IMR-90 (cell line): Measurements from ENCODE around the gene RPS6KA2. TPM values are rescaled to one million over a fixed set of nuclear protein-coding genes. Genes with fewer than 3 reads are reported as not detected.

Experiments
- ATAC-seq: fragments of 200-7000 bp; cut with Tn5 transposase; 2 replicates; pipeline ENCODE4 v1.9.1; 2020; ENCODE audit warnings: low read depth, mild to moderate bottlenecking, moderate library complexity
- BruUV-seq: library from RNA; stranded (reverse); fragments of 400-500 nt; replicated peaks from 2 replicates; lab custom pipeline; 2021; lab: Mats Ljungman, UMichigan
- CTCF ChIA-PET: fragments of 300-600 bp; formaldehyde crosslinking; extraction: SDS; loops from one replicate; lab custom pipeline; 2021; ENCODE audit warnings: antibody characterized with exemption; lab: Yijun Ruan, JAX
- POLR2A ChIA-PET: fragments of 300-600 bp; sonication (Branson Sonifier 250); formaldehyde crosslinking; loops from one replicate; lab custom pipeline; 2022; ENCODE audit warnings: antibody characterized with exemption; ENCODE audit not compliant: unreplicated experiment; lab: Charles Lee
- DNase-seq: peaks from one replicate; pipeline ENCODE4 v3.0.0; 2013
- H2AFZ ChIP-seq: replicated peaks from 2 replicates; pipeline ENCODE3; 2013; ENCODE audit warnings: low read length, mild to moderate bottlenecking; ENCODE audit not compliant: poor library complexity
- H2AK5ac ChIP-seq: 2 replicates; pipeline ENCODE4 v1.6.1; 2013; ENCODE audit warnings: low read depth, low read length, inconsistent platforms
- H2AK9ac ChIP-seq: replicated peaks from 2 replicates; pipeline ENCODE3; 2013; ENCODE audit warnings: mild to moderate bottlenecking, low read depth, low read length, moderate library complexity; ENCODE audit not compliant: poor library complexity
- H2BK120ac ChIP-seq: 2 replicates; pipeline ENCODE4 v1.6.1; 2013; ENCODE audit warnings: low read depth, low read length, inconsistent platforms
- H2BK15ac ChIP-seq: 3 replicates; pipeline ENCODE4 v1.6.1; 2013; ENCODE audit warnings: low read depth, low read length, inconsistent platforms
- H2BK20ac ChIP-seq: 2 replicates; pipeline ENCODE4 v1.6.1; 2013; ENCODE audit warnings: low read depth, mild to moderate bottlenecking, inconsistent platforms, low read length, moderate library complexity
- H2BK5ac ChIP-seq: 2 replicates; pipeline ENCODE4 v1.6.1; 2013; ENCODE audit warnings: mild to moderate bottlenecking, low read depth, low read length, inconsistent platforms; ENCODE audit not compliant: poor library complexity, severe bottlenecking
- H3K14ac ChIP-seq: replicated peaks from 2 replicates; pipeline ENCODE4 v1.6.1; 2013; ENCODE audit warnings: low read depth, low read length, inconsistent platforms
- H3K18ac ChIP-seq: 2 replicates; pipeline ENCODE4 v1.6.1; 2013; ENCODE audit warnings: low read depth, low read length, control low read depth
- H3K23ac ChIP-seq: 2 replicates; pipeline ENCODE4 v1.6.1; 2013; ENCODE audit warnings: low read depth, low read length, inconsistent platforms
- H3K27ac ChIP-seq: 2 replicates; pipeline ENCODE4 v1.5.1; 2013; ENCODE audit warnings: mild to moderate bottlenecking, control low read depth, low read length; ENCODE audit not compliant: insufficient read depth
- H3K27me3 ChIP-seq: 2 replicates; pipeline ENCODE4 v1.6.1; 2013; ENCODE audit warnings: low read length; ENCODE audit not compliant: control insufficient read depth, insufficient read depth
- H3K36me3 ChIP-seq: 2 replicates; pipeline ENCODE4 v1.6.1; 2013; ENCODE audit warnings: low read length, mixed read lengths; ENCODE audit not compliant: control insufficient read depth, insufficient read depth
- H3K4ac ChIP-seq: 2 replicates; pipeline ENCODE4 v1.6.1; 2013; ENCODE audit warnings: low read depth, low read length, inconsistent platforms
- H3K4me1 ChIP-seq: 2 replicates; pipeline ENCODE4 v1.6.1; 2013; ENCODE audit warnings: low read length, mixed read lengths; ENCODE audit not compliant: control insufficient read depth, insufficient read depth
- H3K4me2 ChIP-seq: 2 replicates; pipeline ENCODE4 v1.6.1; 2013; ENCODE audit warnings: low read depth, mild to moderate bottlenecking, control low read depth, low read length, moderate library complexity
- H3K4me3 ChIP-seq: 2 replicates; pipeline ENCODE4 v1.5.1; 2013; ENCODE audit warnings: low read depth, mild to moderate bottlenecking, control low read depth, low read length, moderate library complexity; ENCODE audit not compliant: insufficient read depth
- H3K56ac ChIP-seq: 2 replicates; pipeline ENCODE4 v1.6.1; 2013; ENCODE audit warnings: low read length, inconsistent platforms; ENCODE audit not compliant: insufficient read depth; ENCODE audit errors: extremely low read depth
- H3K79me1 ChIP-seq, 2 experiments: 2 replicates each; pipeline ENCODE4 v1.6.1; 2013; ENCODE audit warnings: low read length in 2 of 2, inconsistent platforms in 1 of 2, low read depth in 1 of 2
- H3K9ac ChIP-seq: 2 replicates; pipeline ENCODE4 v1.6.1; 2013; ENCODE audit warnings: low read depth, low read length, control low read depth
- H3K9me1 ChIP-seq: 2 replicates; pipeline ENCODE4 v1.6.1; 2013; ENCODE audit warnings: low read length, inconsistent platforms; ENCODE audit not compliant: insufficient read depth
- H3K9me3 ChIP-seq: 2 replicates; pipeline ENCODE4 v1.6.1; 2013; ENCODE audit warnings: low read length; ENCODE audit not compliant: control insufficient read depth, insufficient read depth
- H4K20me1 ChIP-seq: 2 replicates; pipeline ENCODE4 v1.6.1; 2013; ENCODE audit warnings: low read length, inconsistent platforms; ENCODE audit not compliant: insufficient read depth
- H4K5ac ChIP-seq: 2 replicates; pipeline ENCODE4 v1.6.1; 2013; ENCODE audit warnings: mild to moderate bottlenecking, low read depth, low read length, control low read depth
- H4K8ac ChIP-seq, 2 experiments: 2 replicates each; pipeline ENCODE4 v1.6.1; 2013; ENCODE audit warnings: low read depth in 2 of 2, low read length in 2 of 2, control low read depth in 1 of 2, inconsistent platforms in 1 of 2
- H4K91ac ChIP-seq: 2 replicates; pipeline ENCODE4 v1.6.1; 2013; ENCODE audit warnings: low read depth, low read length, inconsistent platforms; ENCODE audit not compliant: insufficient read depth
- CEBPB ChIP-seq: IDR thresholded peaks from 2 replicates; pipeline ENCODE4 v1.6.1; 2012; ENCODE audit warnings: low read depth, low read length, improper control_type of control experiment
- CTCF ChIP-seq: conservative IDR thresholded peaks from 2 replicates; pipeline ENCODE4 v1.5.1; 2012; ENCODE audit warnings: mild to moderate bottlenecking, low read depth, low read length, improper control_type of control experiment
- ELK1 ChIP-seq: fragments of 150-350 bp; IDR thresholded peaks from 2 replicates; pipeline ENCODE4 v1.6.1; 2016; ENCODE audit warnings: low read depth, mild to moderate bottlenecking, low read length, moderate library complexity, borderline replicate concordance
- FOS ChIP-seq: fragments of 150-350 bp; IDR thresholded peaks from 2 replicates; pipeline ENCODE4 v1.6.1; 2016; ENCODE audit warnings: low read depth, low read length
- MAFK ChIP-seq: IDR thresholded peaks from 2 replicates; pipeline ENCODE4 v1.6.1; 2012; ENCODE audit warnings: low read depth, low read length, improper control_type of control experiment
- RCOR1 ChIP-seq: IDR thresholded peaks from 2 replicates; pipeline ENCODE4 v1.6.1; 2012; ENCODE audit warnings: mild to moderate bottlenecking, low read length, improper control_type of control experiment; ENCODE audit not compliant: insufficient replicate concordance
- RFX5 ChIP-seq: IDR thresholded peaks from 2 replicates; pipeline ENCODE4 v1.8.0; 2012; ENCODE audit warnings: low read depth, mild to moderate bottlenecking, low read length, moderate library complexity
- WGBS, 2 experiments: methylation state at CpG; one replicate each; pipeline versions ENCODE4 v1.1.5 to v1.1.7; 2013; ENCODE audit warnings: missing lambda C conversion rate in 2 of 2; ENCODE audit not compliant: insufficient read length in 1 of 2; ENCODE audit errors: extremely low coverage in 2 of 2; 5-methylcytosine and 5-hydroxymethylcytosine counted together
- dilution Hi-C: fragments of 300-500 bp; cut with HindIII; formaldehyde crosslinking; loops from one replicate; pipeline ENCODE4 v1.14.3; 2018; ENCODE audit warnings: low sequenced_read_pairs; ENCODE audit not compliant: unreplicated experiment
- in situ Hi-C: fragments of 300-500 bp; cut with MboI; formaldehyde crosslinking; loops from 3 replicates; pipeline ENCODE4 v1.14.3; 2019; ENCODE audit warnings: low sequenced_read_pairs, inconsistent platforms, mixed read lengths
- intact Hi-C: fragments of 100-400 bp; cut with micrococcal nuclease; formaldehyde crosslinking; loops from 2 replicates; pipeline ENCODE4 v1.10.0; 2022
- polyA plus RNA-seq, 3 experiments: library from polyadenylated mRNA; depleted of rRNA; stranded (reverse); fragments of >200 nt; gene quantifications; 2 replicates each; pipeline ENCODE4 v1.2.3, GENCODE V29; 2012; ENCODE audit warnings: low replicate concordance in 1 of 3
- total RNA-seq: library from RNA; depleted of rRNA; stranded (reverse); fragments of >200 nt; gene quantifications from 2 replicates; pipeline ENCODE4 v1.2.3, GENCODE V29; 2012

RPS6KA2 gene
- total and polyA plus RNA-seq, 2 of the 4 experiments (the other 2 are of a cell fraction), result 26.9 to 31.3 TPM

GRCh38 chr6:166655251-166655650, 28.2 kb upstream of the RPS6KA2 start:
- CTCF ChIA-PET, result no interaction called here
- no peaks in the 10 kb centered on the region for H3K36me3 ChIP-seq
- POLR2A ChIA-PET, result no interaction called here

More at GRCh38 chr6:166655251-166655650, 28.2 kb upstream of the RPS6KA2 start:
- Histone ChIP-seq H3K9me3 (no peaks in the 10 kb centered on the region), H3K4me2 (no peak overlapping the region), H2BK15ac (no peak overlapping the region), H4K91ac (no peak overlapping the region), H3K18ac (no peak overlapping the region), H4K20me1 (no peaks in the 10 kb centered on the region), H2BK5ac (no peak overlapping the region), H3K27ac (no peak overlapping the region), H4K5ac (no peak overlapping the region), H2BK20ac (no peak overlapping the region), H3K56ac (no peak overlapping the region), H2BK120ac (no peak overlapping the region), H3K4ac (no peak overlapping the region), H3K23ac (no peak overlapping the region), H3K4me3 (no peak overlapping the region), H4K8ac (no peak overlapping the region), H3K9ac (no peak overlapping the region), H3K27me3 (peaks cover 33% of the 10 kb centered on the region), H2AK9ac (no peak overlapping the region), H2AK5ac (no peak overlapping the region), H3K9me1 (no peaks in the 10 kb centered on the region), H3K4me1 (peaks cover 3% of the 10 kb centered on the region; the same call in 1 of the 2 replicates), H3K14ac (no peak overlapping the region), H2AFZ (no peak overlapping the region), H3K79me1 (no peaks in the 10 kb centered on the region)
- TF ChIP-seq RCOR1 (no peak), RFX5 (no peak), ELK1 (no peak), FOS (no peak), CTCF (no peak), MAFK (no peak), CEBPB (no peak)
- DNase-seq (no peak), ATAC-seq (no peak)
- intact Hi-C loops (no loop called here), in situ Hi-C loops (no loop called here), dilution Hi-C loops (no loop called here)
- no TSS peak for BruUV-seq
- 78% methylated on average over 4 of the region's 6 CpGs; no CpG with 5 or more reads in 1 of the 2 experiments for WGBS, 2 experiments
